Thyroid gland (tissue), 4 donors: ENCODE measurements around the gene CLVS2.

Experiments
- CTCF ChIP-seq, 6 experiments: fragments of 200-600 bp in 3 of 6; fragments of 450-650 bp in 3 of 6; sonication (generic) in 3 of 6; IDR thresholded peaks; one replicate each; pipeline ENCODE4 v1.5.1; 2016 to 2019; ENCODE audit warnings: antibody characterized with exemption in 6 of 6, mild to moderate bottlenecking in 2 of 6, inconsistent platforms in 1 of 6, moderate library complexity in 1 of 6
- POLR2A ChIP-seq, 2 donors: fragments of 450-650 bp; IDR thresholded peaks; one replicate each; pipeline ENCODE4 v1.6.1; 2017; ENCODE audit warnings: antibody characterized with exemption in 2 of 2, mild to moderate bottlenecking in 2 of 2, moderate library complexity in 1 of 2

DNA sequence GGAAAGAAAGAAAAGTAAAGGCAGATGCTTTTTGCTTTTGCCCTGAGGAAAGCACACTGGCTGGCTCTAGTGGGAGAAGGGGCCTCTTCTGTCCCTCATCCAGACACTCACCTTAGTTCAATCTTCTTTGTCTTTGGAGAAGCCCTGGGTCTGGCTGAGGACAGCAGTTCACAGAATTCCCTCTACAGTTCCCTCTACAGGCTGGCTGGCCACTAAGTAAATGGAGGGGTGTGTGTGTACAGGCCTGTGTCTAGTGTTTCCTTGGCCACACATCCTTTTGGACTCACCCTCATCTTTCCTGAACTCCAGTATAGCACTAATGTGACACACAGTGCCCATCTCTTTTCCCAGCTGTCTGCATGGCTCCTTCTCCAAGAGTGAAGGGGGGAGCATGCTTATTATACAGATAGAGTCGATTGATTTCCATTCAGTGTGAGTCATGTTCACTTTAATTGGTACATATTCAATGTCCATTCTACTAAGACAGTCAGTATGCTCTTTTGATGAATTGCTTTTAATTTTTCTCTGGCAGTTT, 26.0 kb upstream of the CLVS2 start:
- TF ChIP-seq CTCF (IDR thresholded peaks at IDR 0.05) (no peak), POLR2A (IDR thresholded peaks at IDR 0.05) (no peak)
